Putamen (tissue), 1 donor: ENCODE results near the gene APOC1.
"Not testable (repeated sequence)": the region's sequence is repeated elsewhere in the genome, so short reads cannot be mapped to it uniquely, and the experiment has no call there.

Source experiments
- DNase-seq: peaks from one replicate; pipeline ENCODE4 v3.0.0-alpha.2; 2016; ENCODE audit warnings: low spot score

The APOC1 gene

GRCh38 chr19:44914433-44915206, at the start of gene APOC1:
Gene APOC1, plus strand, starts transcription at chr19:44914608. Its CDS starts 284 bp downstream, at chr19:44914892.
- peak; percentile 75 for DNase-seq

- no peak for DNase-seq
These were observed 49.1 kb upstream of the APOC1 start for GRCh38 chr19:44865196-44865767.

- no peak for DNase-seq
These were observed 47.7 kb upstream of the APOC1 start for GRCh38 chr19:44866664-44867063.

- no peak for DNase-seq
These were observed 46.8 kb upstream of the APOC1 start for GRCh38 chr19:44867578-44867977.

DNA sequence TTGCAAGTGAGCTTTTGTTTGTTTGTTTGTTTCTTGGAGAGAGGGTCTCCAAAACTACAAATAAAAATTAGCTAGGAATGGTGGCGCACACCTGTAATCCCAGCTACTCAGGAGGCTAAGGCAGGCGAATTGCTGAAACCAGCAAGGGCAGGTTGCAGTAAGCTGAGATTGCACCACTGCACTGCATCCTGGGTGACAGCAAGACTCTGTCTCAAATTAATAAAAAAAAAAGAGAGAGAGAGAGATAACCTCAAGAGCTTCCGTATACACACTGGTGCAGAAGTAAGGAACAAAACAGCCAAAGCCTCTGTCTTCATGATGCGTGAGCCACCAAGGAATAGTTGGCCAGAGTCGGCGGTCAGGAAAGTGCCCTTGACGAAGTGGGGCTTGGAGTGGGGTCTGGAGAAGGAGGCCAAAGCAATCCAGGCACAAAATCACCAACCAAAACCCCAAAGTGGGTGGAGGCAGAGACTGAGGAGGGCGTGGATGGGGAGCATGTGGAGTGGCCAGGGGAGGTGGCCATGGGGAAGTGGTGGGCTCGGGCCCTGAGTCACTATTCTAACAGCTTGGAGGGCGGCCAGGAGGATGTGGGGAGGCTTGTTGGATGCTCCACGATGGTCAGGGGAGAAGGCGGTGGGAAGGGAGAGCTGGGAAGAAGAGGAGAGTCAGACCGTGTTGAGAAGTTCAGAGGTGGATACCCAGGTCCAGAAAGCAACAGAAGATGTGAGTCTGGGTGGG, 44.5 kb upstream of the APOC1 start:
- DNase-seq: no peak

- no peak for DNase-seq
These were observed 42.6 kb upstream of the APOC1 start for GRCh38 chr19:44871809-44872208.

DNA sequence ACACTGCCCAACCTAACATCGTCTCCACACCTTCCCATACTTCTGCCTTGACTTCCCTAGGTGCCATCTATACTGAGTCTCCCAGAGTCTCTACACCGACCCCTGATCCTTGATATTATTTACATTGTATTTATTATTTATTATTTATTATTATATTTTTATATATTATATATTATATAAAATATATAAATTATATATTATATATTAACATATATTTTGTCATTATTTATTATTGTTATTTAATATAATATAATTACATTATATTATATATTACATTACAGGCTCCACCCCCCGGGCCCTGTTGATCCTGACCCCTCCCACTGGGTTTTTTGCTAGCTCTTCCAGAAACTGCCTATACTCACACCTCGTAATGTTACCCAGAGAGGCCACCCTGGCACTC, 41.7 kb upstream of the APOC1 start:
- DNase-seq: no peak

- DNase-seq: no peak
These were observed 40.1 kb upstream of the APOC1 start for GRCh38 chr19:44874317-44874716.

GRCh38 chr19:44875666-44876451, 38.5 kb upstream of the APOC1 start:
- no peak for DNase-seq

DNA sequence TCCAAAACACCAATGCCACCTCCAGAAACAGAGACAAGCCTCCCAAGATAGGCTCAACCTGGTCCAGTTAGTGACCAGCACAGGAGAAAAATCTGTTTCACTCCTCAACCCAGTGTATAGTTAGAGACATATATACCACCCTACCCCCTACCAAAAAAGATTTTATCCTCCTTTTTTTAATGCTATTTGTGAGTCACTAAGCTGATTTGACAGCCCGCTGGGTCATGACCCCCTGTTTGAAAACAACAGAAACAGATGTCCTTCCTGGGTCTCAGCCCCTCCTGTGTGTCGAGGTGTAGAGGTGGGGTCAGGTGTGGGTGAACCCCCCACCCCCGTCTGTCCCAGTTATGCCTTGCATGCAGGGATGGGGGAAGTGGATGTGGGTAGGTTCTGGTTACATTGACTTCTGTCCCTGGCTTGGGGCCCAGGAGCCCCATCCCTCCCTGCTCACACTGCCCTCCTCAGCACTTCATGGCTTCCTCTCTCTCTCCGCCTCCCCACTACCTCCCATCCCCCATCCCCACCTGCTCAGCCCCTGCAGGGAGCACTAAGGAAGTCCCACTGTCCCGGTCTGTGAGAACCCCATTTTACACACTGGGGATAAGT, 37.4 kb upstream of the APOC1 start:
- no peak for DNase-seq

DNA sequence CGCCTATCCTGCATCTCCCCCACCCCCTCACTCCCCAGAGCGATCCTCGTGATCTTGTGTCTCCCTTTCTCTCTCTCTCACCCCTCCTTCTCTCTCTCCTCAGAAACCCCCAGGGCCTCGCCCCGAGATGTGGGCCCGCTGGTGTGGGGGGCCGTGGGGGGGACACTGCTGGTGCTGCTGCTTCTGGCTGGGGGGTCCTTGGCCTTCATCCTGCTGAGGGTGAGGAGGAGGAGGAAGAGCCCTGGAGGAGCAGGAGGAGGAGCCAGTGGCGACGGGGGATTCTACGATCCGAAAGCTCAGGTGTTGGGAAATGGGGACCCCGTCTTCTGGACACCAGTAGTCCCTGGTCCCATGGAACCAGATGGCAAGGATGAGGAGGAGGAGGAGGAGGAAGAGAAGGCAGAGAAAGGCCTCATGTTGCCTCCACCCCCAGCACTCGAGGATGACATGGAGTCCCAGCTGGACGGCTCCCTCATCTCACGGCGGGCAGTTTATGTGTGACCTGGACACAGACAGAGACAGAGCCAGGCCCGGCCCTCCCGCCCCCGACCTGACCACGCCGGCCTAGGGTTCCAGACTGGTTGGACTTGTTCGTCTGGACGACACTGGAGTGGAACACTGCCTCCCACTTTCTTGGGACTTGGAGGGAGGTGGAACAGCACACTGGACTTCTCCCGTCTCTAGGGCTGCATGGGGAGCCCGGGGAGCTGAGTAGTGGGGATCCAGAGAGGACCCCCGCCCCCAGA, 36.1 kb upstream of the APOC1 start:
- no peak for DNase-seq

DNA sequence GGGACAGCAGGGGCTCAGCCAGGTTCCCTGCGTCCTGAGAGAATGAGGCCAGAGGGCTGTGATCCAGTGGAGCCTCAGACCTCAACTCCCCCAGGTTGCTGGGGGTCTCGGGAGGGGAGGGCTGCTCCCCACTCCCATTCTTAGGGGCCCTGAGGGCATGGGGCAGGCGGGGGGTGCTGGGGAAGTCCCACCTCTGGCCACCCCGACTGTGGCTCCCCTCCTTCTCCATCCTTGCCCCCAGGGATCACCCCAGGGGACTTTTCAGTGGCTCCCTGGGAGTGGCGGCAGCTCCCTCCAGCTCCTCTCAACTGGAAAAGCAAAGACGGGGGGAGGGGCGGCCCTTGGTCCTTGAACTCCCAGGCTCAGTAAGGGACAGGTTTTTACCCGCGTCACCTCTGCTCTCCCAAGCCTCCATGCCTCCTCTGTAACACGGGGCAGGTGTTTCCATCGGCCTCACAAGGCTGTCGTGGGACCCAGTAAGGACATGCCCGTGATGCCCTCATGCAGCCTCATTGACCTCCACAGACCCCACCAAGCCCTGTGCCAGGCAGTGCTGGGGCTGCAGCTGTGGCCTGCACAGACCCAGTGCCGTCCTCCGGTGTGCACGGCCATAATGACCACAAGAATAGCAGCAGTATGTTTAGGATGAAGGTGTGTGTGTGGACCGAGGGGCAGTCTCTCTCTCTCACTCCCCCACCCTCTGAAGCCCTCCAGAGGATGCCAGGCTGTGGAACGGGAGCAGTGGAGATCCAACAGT, 34.9 kb upstream of the APOC1 start:
- no peak for DNase-seq

GRCh38 chr19:44882063-44882462, 32.3 kb upstream of the APOC1 start:
- no peak for DNase-seq

- not testable (repeated sequence) for DNase-seq
These were observed 31.6 kb upstream of the APOC1 start for GRCh38 chr19:44882619-44883397.

GRCh38 chr19:44883922-44884321, 30.5 kb upstream of the APOC1 start:
- no peak for DNase-seq

GRCh38 chr19:44884566-44884965, 29.8 kb upstream of the APOC1 start:
- DNase-seq: no peak

DNA sequence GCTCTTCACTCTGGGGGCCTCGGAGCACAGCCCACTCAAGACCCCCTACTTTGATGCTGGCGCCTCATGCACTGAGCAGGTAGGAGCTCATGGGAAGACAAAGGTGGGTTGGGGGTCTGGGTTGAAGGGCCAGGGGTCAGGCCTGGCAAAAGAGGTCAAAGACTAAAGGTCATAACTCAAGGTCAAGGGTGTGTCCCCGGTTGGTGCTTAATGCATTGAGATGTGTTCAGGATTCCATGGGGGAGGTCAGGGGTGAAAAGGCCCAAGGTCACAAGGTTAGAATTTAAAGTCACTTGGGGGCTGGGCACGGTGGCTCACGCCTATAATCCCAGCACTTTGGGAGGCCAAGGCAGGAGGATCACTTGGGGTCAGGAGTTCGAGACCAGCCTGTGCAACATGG, 28.3 kb upstream of the APOC1 start:
- no peak for DNase-seq

- no peak for DNase-seq
These were observed 26.8 kb upstream of the APOC1 start for GRCh38 chr19:44887648-44888047.

- not testable (repeated sequence) for DNase-seq
These were observed 26.1 kb upstream of the APOC1 start for GRCh38 chr19:44888335-44888734.
